ENCODE data around the gene KCNJ16.

KCNJ16 gene

DNA sequence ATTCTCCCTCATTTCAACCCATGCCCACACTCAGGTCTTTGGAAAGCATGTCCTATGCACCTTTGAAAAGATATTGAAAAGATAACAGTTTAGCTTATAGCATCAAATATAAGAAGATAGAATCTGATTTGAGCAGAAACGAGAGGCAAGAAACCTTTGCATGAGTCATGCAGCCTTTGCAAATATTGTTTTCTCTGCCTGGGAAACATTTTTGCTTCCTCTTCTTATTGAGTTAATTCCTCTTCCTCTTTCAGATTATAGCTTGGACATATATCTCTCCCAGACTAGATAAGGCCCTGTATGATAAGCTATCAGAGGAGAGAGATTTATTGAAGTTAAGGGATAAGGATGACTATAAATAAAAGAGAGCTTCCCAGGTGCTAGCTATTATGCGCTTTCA is 48.2 kb downstream of the KCNJ16 start:
- no peak overlapping the region for H3K4me3 ChIP-seq (replicated peaks; ENCODE audit: low read depth, low read length)
- H3K27me3 ChIP-seq (replicated peaks; ENCODE audit: control insufficient read depth, insufficient read depth, low read length) = no peaks in the 10 kb centered on the region
- no peaks in the 10 kb centered on the region for H3K36me3 ChIP-seq (ENCODE audit: control insufficient read depth, insufficient read depth, low read length)
- TF ChIP-seq CTCF (IDR thresholded peaks at IDR 0.05; ENCODE audit: insufficient read depth, low read length, poor library complexity, severe bottlenecking) = no peak
- DNase-seq (ENCODE audit: extremely low read depth, insufficient read length) = no peak

GRCh38 chr17:70124723-70125122 is 49.7 kb downstream of the KCNJ16 start:
- no peak for DNase-seq (ENCODE audit: extremely low read depth, insufficient read length)
- TF ChIP-seq CTCF (IDR thresholded peaks at IDR 0.05; ENCODE audit: insufficient read depth, low read length, poor library complexity, severe bottlenecking) = no peak
- Histone ChIP-seq H3K4me3 (replicated peaks; ENCODE audit: low read depth, low read length) (no peak overlapping the region), H3K36me3 (ENCODE audit: control insufficient read depth, insufficient read depth, low read length) (no peaks in the 10 kb centered on the region), H3K27me3 (replicated peaks; ENCODE audit: control insufficient read depth, insufficient read depth, low read length) (no peaks in the 10 kb centered on the region)

DNA sequence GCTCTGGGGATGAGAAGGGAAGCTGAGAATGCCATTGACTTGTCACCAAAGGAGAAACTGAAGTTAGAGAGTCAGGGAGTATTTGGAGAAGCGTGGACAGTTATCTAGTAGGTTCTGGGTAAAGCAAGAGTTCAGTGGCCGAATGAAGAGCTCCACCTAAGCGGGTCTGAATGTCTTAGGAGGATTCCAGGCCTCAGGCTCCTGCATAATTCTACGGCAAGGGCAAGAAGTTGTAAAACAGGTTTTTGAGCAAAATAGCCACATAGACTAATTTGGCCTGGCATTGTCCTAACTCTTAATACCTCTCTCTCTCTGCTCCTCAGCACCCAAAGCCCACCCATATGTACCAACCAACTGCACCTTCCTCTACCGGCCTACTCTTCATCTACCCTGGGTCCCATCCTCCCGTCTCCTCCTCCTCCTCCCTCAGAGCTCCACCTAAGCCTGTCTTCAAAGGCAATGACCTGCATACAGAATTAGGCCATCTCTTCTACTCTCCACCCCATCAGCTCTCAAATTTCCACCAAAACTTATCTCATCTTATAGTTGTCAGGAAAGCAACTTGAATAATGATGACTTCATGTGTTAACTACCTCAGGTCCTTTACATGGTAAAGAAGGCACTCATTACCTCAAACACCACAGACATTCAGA is 52.3 kb downstream of the KCNJ16 start:
- no peak overlapping the region for H3K4me3 ChIP-seq (replicated peaks; ENCODE audit: low read depth, low read length)
- no peaks in the 10 kb centered on the region for H3K36me3 ChIP-seq (ENCODE audit: control insufficient read depth, insufficient read depth, low read length)
- H3K27me3 ChIP-seq (replicated peaks; ENCODE audit: control insufficient read depth, insufficient read depth, low read length) = no peaks in the 10 kb centered on the region
- TF ChIP-seq CTCF (IDR thresholded peaks at IDR 0.05; ENCODE audit: insufficient read depth, low read length, poor library complexity, severe bottlenecking) = no peak
- DNase-seq (ENCODE audit: extremely low read depth, insufficient read length) = no peak

DNA sequence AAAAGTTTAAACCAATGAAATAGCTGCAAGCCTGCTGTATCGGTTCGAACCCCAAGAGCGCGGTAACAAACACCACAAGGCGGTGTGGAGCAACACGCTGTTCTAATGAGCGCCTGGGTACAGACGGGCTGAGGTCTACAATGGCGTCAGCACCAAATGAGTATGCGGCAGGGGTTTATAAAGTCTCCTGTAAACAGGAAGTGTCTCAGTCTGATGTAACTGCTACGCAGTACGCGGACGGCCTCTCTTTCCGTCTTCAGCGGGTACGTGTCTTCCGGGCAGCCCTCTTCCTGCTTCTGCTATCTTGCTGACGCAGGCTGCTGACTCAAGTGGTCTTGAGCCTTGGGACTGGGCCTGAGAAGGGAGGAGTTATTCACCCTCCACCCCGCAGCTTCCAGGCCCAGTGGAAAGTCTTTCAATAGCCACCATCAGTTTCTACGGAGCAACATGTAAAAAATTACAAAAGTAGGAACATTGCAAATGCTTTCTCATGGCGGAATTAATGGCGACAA is 53.8 kb downstream of the KCNJ16 start:
- no peak for TF ChIP-seq CTCF (IDR thresholded peaks at IDR 0.05; ENCODE audit: insufficient read depth, low read length, poor library complexity, severe bottlenecking)
- Histone ChIP-seq H3K27me3 (replicated peaks; ENCODE audit: control insufficient read depth, insufficient read depth, low read length) (no peaks in the 10 kb centered on the region), H3K36me3 (ENCODE audit: control insufficient read depth, insufficient read depth, low read length) (no peaks in the 10 kb centered on the region), H3K4me3 (replicated peaks; ENCODE audit: low read depth, low read length) (no peak overlapping the region)
- DNase-seq (ENCODE audit: extremely low read depth, insufficient read length) = no peak

- Histone ChIP-seq H3K27me3 (replicated peaks; ENCODE audit: control insufficient read depth, insufficient read depth, low read length) (no peaks in the 10 kb centered on the region), H3K36me3 (ENCODE audit: control insufficient read depth, insufficient read depth, low read length) (no peaks in the 10 kb centered on the region), H3K4me3 (replicated peaks; ENCODE audit: low read depth, low read length) (no peak overlapping the region)
- no peak for TF ChIP-seq CTCF (IDR thresholded peaks at IDR 0.05; ENCODE audit: insufficient read depth, low read length, poor library complexity, severe bottlenecking)
- DNase-seq (ENCODE audit: extremely low read depth, insufficient read length) = no peak
Observed at GRCh38 chr17:70130289-70130688, 55.3 kb downstream of the KCNJ16 start.

- Histone ChIP-seq H3K4me3 (replicated peaks; ENCODE audit: low read depth, low read length) (no peak overlapping the region), H3K27me3 (replicated peaks; ENCODE audit: control insufficient read depth, insufficient read depth, low read length) (no peaks in the 10 kb centered on the region), H3K36me3 (ENCODE audit: control insufficient read depth, insufficient read depth, low read length) (no peaks in the 10 kb centered on the region)
- DNase-seq (ENCODE audit: extremely low read depth, insufficient read length) = no peak
- TF ChIP-seq CTCF (IDR thresholded peaks at IDR 0.05; ENCODE audit: insufficient read depth, low read length, poor library complexity, severe bottlenecking) = no peak
Observed at GRCh38 chr17:70132505-70132904, 57.5 kb downstream of the KCNJ16 start.

Data from GM06990 (cell line).